Activated CD4-positive, CD25-positive, alpha-beta regulatory T cell treated with anti-CD3 and anti-CD28 coated beads, Interleukin-2, amount 50 U/mL, for 24 hours (primary cell): Measurements from ENCODE around the gene SLC8A1.

Source experiments
- ATAC-seq, 2 donors: fragments of 150-1000 bp; cut with Tn5 transposase; one replicate each; pipeline ENCODE4 v1.10.0; 2021; ENCODE audit warnings: mild to moderate bottlenecking in 1 of 2, moderate library complexity in 1 of 2

The SLC8A1 gene

GRCh38 chr2:40260437-40260836 is 191.5 kb downstream of the SLC8A1 start:
- no peak for ATAC-seq

- no peak for ATAC-seq
Observed at GRCh38 chr2:40259900-40260299, 192.0 kb downstream of the SLC8A1 start.

GRCh38 chr2:40258135-40258457 is 193.8 kb downstream of the SLC8A1 start:
- ATAC-seq: no peak

GRCh38 chr2:40257340-40258134 is 194.4 kb downstream of the SLC8A1 start:
- no peak for ATAC-seq

GRCh38 chr2:40256649-40257048 is 195.2 kb downstream of the SLC8A1 start:
- no peak for ATAC-seq

GRCh38 chr2:40256008-40256407 is 195.9 kb downstream of the SLC8A1 start:
- ATAC-seq: no peak

- ATAC-seq: no peak
Observed at GRCh38 chr2:40255103-40255502, 196.8 kb downstream of the SLC8A1 start.

- ATAC-seq: no peak
Observed at GRCh38 chr2:40254611-40255010, 197.3 kb downstream of the SLC8A1 start.

- ATAC-seq: no peak
Observed at GRCh38 chr2:40251137-40251536, 200.8 kb downstream of the SLC8A1 start.

- no peak for ATAC-seq
Observed at GRCh38 chr2:40249577-40249976, 202.3 kb downstream of the SLC8A1 start.

- no peak for ATAC-seq
Observed at GRCh38 chr2:40248294-40248693, 203.6 kb downstream of the SLC8A1 start.

- ATAC-seq: peak in 1 of 2 donors; percentile 46
Observed at GRCh38 chr2:40244675-40245074, 207.2 kb downstream of the SLC8A1 start.

GRCh38 chr2:40244251-40244650 is 207.6 kb downstream of the SLC8A1 start:
- ATAC-seq: no peak

- no peak for ATAC-seq
Observed at GRCh38 chr2:40243581-40244187, 208.2 kb downstream of the SLC8A1 start.

- no peak for ATAC-seq
Observed at GRCh38 chr2:40242315-40242714, 209.6 kb downstream of the SLC8A1 start.

- ATAC-seq: no peak
Observed at GRCh38 chr2:40240070-40240469, 211.8 kb downstream of the SLC8A1 start.

- no peak for ATAC-seq
Observed at GRCh38 chr2:40230707-40231432, 221.0 kb downstream of the SLC8A1 start.

GRCh38 chr2:40230186-40230585 is 221.7 kb downstream of the SLC8A1 start:
- ATAC-seq: no peak

GRCh38 chr2:40228310-40228709 is 223.6 kb downstream of the SLC8A1 start:
- no peak for ATAC-seq

- no peak for ATAC-seq
Observed at GRCh38 chr2:40227210-40227609, 224.7 kb downstream of the SLC8A1 start.

- ATAC-seq: peak in 1 of 2 donors; percentile 9
Observed at GRCh38 chr2:40226637-40227036, 225.3 kb downstream of the SLC8A1 start.

GRCh38 chr2:40225670-40226210 is 226.2 kb downstream of the SLC8A1 start:
- ATAC-seq: no peak

- no peak for ATAC-seq
Observed at GRCh38 chr2:40224318-40224717, 227.6 kb downstream of the SLC8A1 start.
